CD1c-positive myeloid dendritic cell (primary cell): Measurements from ENCODE around the gene CCL5.
"Not testable (repeated sequence)": the region's sequence is repeated elsewhere in the genome, so short reads cannot be mapped to it uniquely, and the experiment has no call there.

Experiments used
- DNase-seq: peaks from one replicate; pipeline ENCODE4 v3.0.0-alpha.2; 2016; ENCODE audit errors: extremely low spot score

Gene CCL5

DNA sequence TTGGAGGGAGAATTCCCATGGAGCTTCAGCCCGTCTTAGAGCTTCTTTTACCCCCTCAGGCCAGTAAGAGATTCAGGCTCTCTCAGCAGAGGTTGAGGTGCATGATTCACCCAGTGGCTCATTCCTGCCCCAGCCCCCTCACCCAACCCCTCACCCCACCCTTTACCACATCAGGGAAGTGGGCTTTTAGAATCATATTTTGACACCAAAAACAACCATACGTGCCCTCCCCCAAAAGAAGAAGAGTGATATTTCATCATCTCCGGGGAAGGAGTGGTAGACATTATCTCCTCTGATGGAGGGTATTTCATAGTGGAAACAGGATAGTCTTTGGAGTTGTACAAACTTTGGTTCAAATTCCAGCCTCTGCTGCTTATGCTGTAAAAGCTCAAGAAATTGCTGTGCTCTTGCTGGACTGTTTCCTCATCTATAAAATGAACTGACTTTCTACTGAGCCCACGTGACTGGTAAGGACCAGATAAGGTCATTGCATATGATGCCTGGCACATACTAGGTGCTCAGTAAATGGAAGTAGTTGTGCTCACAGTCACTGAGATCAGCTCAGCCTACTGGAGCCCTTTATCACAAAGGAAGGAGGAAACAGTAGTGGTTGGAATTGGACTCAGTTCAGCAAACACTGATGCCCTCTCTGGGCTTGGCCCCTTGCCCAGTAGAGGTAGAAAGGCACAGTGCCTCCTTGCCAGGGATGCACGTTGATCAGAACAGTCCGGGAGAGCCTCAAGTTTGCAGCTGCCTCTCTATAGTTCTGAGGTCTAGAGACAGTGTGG, 18.3 kb upstream of the CCL5 start:
- peak; percentile 52 for DNase-seq

- not testable (repeated sequence) for DNase-seq
Observed at GRCh38 chr17:35897772-35898171, 17.6 kb upstream of the CCL5 start.

- DNase-seq, result peak; percentile 74
Observed at GRCh38 chr17:35895636-35896587, 15.8 kb upstream of the CCL5 start.

DNA sequence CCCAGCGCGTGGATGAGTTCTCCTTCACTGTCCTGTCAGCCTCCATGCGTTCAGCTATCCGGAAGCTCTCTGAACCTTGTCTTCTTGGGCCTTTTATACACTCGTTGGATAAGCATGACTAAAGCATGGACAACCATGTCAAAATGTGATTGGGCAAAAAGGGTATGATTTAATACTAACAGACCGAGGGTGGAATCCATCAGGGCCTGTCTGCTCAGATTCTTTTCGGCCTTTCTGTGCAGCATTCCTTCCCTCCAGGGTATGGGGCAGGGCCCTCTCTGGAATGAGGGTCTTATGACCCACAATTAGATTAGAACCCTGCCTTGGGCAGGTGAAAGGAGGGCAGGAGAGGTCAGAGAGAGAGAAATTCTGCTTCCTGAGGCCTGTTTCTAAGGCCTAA, 14.0 kb upstream of the CCL5 start:
- DNase-seq, result no peak

DNA sequence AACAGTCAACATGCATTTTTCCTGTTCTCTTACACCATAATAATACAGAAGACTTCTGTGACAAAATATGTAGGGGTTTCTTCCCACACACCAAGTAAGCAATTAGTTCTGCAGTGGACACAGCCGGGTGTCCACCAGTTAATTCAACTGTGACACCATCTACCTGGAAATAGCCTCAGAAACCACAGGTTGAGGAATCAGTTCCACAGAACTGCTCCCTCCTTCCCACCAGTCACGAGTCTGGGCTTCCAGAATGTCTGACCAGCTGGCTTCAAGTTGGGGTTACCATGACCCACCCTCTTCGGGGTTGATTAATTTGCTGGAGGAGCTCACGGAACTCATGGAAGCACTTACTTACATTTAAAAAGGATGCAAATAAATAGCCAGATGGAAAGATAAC, 13.6 kb upstream of the CCL5 start:
- DNase-seq, result peak; percentile 46

GRCh38 chr17:35892091-35893035, 12.2 kb upstream of the CCL5 start:
- DNase-seq, result peak; percentile 77

DNA sequence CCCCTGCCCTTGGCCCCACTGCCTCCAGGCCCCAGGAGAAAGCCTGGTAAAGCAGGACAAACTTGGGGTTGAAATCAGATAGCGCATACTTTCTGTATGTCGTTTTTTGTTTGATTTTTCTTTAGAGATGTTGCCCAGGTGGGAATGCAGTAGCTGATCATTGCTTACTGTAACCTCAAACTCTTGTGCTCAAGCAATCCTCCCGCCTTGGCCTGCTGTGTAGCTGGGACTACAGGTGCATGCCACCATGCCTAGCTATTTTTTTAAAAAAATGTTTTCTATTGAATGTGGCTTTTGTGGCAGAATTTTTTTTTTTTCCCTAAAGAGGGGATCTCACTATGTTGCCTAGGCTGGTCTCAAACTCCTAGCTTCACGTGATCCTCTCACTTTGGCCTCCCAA, 11.1 kb upstream of the CCL5 start:
- no peak for DNase-seq

- DNase-seq, result no peak
Observed at GRCh38 chr17:35890774-35891155, 10.6 kb upstream of the CCL5 start.

DNA sequence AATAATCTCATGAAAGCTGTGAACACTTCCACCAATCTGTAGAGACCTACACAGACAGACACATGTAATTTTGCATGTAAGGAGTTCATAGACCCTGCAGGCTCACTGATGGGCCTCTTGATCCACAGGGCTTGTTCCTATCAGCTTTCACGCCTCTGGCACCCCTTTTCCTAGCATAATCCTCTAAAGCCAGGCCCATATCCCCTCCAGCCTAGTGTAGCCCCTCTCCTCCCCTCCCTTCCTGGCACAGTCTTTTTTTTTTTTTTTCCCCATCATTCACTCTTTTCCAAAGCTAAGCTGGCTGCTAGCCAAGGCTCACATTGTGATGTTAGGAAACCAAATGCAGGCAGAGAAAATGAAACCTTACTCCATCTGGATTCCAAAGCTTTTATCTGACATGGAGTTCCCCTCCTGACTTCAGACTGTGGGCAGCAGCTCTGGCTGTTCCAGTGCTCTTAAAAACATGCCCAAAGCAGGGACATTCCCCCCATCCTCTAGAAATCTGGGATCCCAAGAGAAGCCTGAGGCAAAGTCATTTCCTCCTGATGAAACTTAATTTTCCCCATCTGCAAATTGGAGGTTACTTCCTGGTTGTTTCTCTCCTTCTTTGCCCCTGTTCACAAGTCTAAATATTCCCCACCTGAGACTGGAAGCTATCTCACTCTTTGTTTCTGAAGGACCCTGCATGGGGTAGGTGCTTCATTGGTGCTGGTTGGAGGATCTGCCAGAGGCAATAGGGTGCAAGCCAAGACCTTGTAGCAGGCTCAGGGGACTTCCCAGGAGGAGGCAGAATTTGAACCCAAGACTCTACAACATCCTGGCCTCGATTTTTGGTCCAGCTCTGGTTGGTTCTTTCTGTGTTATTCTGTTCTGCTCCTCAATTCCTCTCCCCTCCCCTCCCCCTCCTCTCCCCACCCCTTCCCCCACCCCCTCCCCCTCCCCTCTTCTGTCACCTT, 9.9 kb upstream of the CCL5 start:
- no peak for DNase-seq

DNA sequence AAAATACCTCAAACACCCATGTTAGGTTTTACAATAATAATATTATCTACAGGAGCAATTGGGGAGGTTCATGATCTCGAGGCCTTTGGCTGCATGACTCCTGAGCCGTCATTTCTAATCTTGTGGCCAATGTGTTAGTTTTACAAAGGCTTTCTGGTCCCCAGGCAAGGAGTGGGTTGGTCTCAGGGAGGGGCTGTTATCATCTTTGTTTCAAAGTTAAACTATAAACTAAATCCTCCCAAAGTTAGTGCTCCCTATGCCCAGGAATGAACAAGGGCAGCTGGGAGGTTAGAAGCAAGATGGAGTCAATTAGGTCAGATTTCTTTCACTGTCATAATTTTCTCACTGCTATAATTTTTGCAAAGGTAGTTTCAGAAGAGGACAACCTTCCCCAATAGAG, 9.1 kb upstream of the CCL5 start:
- DNase-seq, result no peak

DNA sequence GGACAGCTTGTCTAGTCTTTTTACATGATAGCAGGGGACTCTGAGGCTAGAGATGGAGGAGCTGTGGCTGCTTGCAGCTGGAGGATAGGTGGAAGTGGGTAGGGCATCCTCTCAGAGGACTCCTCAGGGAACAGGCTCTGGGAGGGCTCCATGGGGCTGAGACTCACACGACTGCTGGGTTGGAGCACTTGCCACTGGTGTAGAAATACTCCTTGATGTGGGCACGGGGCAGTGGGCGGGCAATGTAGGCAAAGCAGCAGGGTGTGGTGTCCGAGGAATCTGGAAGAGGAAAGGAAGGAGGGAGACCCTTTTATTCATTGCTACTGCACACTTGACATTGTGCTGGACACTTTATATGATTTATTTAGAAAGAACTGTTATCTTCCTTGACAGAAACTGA, 1.8 kb downstream of the CCL5 start:
- no peak for DNase-seq

DNA sequence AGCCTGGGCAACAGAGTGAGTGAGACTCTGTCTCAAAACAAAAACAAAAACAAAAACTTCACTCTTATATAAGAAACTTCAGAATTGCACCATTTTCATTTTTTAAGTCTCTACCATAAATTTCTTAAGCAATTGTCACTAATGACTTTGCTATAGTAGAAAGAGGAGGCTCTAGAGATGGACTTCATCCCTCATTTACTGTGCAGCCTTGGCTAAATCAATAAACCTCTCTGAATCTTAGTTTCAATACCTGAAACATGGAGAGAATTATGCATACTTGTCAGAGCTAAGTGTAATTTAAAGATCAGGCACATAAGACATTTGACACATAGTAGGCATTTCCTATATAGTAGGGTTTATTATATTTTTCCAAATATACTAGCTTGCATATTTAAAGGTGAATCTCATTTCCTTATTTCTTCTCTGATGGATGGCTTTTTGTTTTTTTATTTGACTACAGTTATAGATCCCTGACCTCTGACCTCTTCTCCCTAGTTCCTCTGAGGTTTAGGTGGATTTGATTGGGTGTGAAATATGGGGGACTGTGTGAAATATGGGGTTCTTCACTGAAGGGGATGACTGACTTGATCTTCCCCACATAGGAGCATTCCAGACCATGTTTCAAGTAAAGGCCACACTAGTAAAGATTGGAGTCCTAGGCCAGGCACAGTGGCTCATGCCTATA, 2.7 kb downstream of the CCL5 start:
- no peak for DNase-seq

GRCh38 chr17:35876534-35876933, 3.6 kb downstream of the CCL5 start:
- no peak for DNase-seq

DNA sequence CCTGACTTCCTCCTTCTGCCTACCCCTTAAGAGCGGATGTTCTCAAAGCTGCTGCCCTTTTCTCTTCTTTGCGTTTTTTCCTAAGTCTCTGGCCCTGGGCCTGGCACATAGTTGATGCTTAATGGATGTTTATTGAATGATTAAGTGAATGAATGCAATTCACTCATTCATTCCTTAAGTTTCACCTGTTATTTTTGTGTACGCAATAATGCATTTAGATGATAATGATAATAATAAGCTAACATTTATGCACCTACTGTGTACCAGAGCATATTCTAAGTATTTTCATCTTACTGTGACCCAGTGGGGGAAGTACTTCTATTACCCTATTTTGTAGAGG, 4.4 kb downstream of the CCL5 start:
- no peak for DNase-seq

- no peak for DNase-seq
Observed at GRCh38 chr17:35875072-35875799, 4.9 kb downstream of the CCL5 start.

DNA sequence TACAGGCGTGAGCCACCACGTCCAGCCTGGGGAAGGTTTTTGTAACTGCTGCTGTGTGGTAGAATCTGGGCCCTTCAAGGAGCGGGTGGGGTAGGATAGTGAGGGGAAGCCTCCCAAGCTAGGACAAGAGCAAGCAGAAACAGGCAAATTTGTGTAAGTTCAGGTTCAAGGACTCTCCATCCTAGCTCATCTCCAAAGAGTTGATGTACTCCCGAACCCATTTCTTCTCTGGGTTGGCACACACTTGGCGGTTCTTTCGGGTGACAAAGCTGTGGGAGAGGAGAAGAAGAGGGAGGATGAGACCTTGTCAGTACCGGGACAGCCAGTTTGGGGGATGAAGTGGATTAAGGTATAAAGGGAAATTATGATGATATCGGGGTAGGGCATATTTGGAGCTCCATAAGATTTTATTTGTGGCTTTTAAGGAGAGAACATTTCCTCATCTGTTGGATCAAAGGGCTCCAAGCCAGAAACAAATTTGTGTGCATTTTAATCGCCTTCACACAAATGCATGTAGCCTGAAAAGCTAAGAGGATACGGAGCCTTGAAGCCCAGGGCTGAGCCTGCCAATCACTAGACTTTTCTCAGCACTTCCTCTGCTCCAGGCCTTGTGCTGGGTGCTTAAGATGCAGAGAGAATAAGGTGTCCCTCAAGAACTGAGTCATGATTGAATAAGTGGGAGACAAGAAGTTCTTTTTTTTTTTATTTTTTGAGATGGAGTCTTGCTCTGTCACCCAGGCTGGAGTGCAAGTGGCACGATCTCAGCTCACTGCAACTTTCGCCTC, 7.8 kb downstream of the CCL5 start:
- DNase-seq, result no peak

DNA sequence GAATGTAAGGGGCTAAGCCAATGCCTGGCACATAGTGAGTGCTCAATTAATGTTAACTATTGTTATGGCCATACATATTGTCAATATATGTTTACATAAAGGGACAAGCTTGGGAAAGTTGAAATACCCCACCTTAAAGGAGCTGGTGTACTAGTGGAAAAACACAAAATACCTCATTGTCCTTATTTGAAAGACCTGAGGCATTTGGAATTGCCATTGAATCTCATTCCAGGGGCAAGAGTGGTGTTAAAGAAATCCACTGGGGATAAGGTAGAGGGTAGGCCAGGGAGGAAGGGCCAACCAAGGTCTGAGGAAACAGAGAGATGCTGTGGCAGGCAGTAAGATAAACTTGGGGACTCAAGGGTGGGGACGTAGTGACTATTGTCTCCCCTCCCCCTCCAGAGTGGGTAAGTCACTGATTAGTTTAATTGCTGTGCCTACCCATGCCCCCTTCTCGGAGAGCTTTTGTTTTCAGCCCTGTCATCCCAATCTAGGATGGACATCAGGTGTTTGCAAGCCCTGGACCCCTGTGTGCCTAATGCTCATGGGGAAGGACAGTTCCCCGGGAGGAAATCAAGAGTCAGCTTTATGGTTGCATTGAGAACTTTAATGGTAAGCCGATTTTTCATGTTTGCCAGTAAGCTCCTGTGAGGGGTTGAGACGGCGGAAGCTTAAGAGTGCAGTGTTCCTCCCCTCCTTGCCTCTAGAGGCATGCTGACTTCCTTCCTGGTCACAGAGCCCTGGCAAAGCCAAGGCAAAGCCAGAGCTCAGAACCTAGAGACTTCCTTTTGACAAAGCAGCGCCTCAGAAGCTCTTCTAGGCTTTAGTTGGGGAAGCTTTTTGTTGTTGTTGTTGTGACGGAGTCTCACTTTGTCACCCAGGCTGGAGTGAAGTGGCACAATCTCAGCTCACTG, 9.0 kb downstream of the CCL5 start:
- DNase-seq, result peak; percentile 39

DNA sequence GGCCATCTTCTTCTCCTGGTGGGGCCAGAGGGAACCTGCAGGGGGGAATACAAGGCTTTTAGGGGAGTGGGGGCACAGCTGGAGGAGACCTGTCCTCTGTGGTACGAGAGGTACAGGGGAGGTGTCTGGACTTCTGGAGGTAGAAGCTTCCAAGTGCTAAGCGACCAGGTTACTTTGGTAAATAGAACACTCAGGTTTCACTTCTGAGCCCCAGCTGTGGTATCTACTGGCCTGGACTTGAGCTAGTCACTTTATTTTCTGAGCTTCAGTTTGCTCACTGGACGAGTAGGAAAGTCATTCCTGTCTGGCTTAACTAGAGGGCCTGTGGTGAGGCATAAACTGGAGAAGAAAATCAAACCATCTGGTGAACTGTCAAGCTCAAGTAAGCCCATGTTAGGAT, 11.4 kb downstream of the CCL5 start, which contains the start of gene HEATR9:
TSS of gene HEATR9 (minus strand) at position 155 of the 400 bp plus-strand sequence. CDS start at position 6, 149 bp downstream.
- no peak for DNase-seq
